Heart left ventricle (tissue), 16 donors: ENCODE measurements around the gene PRIMA1. TPM values are rescaled to one million over a fixed set of nuclear protein-coding genes. Genes with fewer than 3 reads are reported as not detected.

Experiments used
- ATAC-seq, 4 donors: fragments of 200-7000 bp; cut with Tn5 transposase; one replicate each; pipeline ENCODE4 v1.9.1; 2020 to 2022; ENCODE audit warnings: moderate library complexity in 4 of 4, mild to moderate bottlenecking in 3 of 4, moderate number of reproducible peaks in 1 of 4
- DNase-seq, 5 donors: peaks; one replicate each; pipeline ENCODE4 v3.0.0-alpha.2; 2020
- H3K27ac ChIP-seq, 12 donors: fragments of 200-600 bp; sonication (generic) in 4 of 12; one replicate each; pipeline versions ENCODE4 v1.5.0 to v1.8.0; 2016 to 2022; ENCODE audit warnings: mild to moderate bottlenecking in 2 of 12
- H3K27me3 ChIP-seq, 9 donors: fragments of 200-600 bp; sonication (generic) in 2 of 9; one replicate each; pipeline versions ENCODE4 v1.5.1 to v1.8.0; 2016 to 2022; ENCODE audit warnings: mild to moderate bottlenecking in 3 of 9
- H3K36me3 ChIP-seq, 9 donors: fragments of 200-600 bp; sonication (generic) in 2 of 9; one replicate each; pipeline versions ENCODE4 v1.5.0 to v1.8.0; 2018 to 2022; ENCODE audit warnings: mild to moderate bottlenecking in 2 of 9
- H3K4me1 ChIP-seq, 12 donors: fragments of 200-600 bp; sonication (generic) in 4 of 12; one replicate each; pipeline versions ENCODE4 v1.5.0 to v1.8.0; 2016 to 2022; ENCODE audit warnings: mild to moderate bottlenecking in 3 of 12
- H3K4me3 ChIP-seq, 12 donors: fragments of 200-600 bp; sonication (generic) in 4 of 12; one replicate each; pipeline versions ENCODE4 v1.5.0 to v1.8.0; 2017 to 2022; ENCODE audit warnings: mild to moderate bottlenecking in 9 of 12, moderate library complexity in 4 of 12
- H3K9me3 ChIP-seq, 12 donors: fragments of 200-600 bp; sonication (generic) in 4 of 12; one replicate each; pipeline versions ENCODE4 v1.5.0 to v1.8.0; 2016 to 2022; ENCODE audit warnings: mild to moderate bottlenecking in 1 of 12
- POLR2A ChIP-seq, 2 donors: fragments of 450-650 bp; IDR thresholded peaks; one replicate each; pipeline ENCODE4 v1.6.1; 2017; ENCODE audit warnings: antibody characterized with exemption in 2 of 2, mild to moderate bottlenecking in 2 of 2, moderate library complexity in 2 of 2
- WGBS, 4 donors: extraction: QIAGEN DNeasy Blood & Tissue Kit in 2 of 4; methylation state at CpG; one replicate each; pipeline versions ENCODE4 v1.1.5 to v1.1.7; 2013 to 2018; 5-methylcytosine and 5-hydroxymethylcytosine counted together
- intact Hi-C, 10 donors: fragments of 100-400 bp; cut with DNase I; formaldehyde crosslinking; loops; one replicate each; pipeline versions ENCODE4 v1.11.1 to v1.14.2; 2022
- polyA plus RNA-seq, 2 donors: library from polyadenylated mRNA; stranded (reverse); fragments of 200-250 nt; gene quantifications; one replicate each; pipeline ENCODE4 v1.2.3, GENCODE V29; 2013
- total RNA-seq, 9 donors: library from RNA; depleted of rRNA in 2 of 9; stranded (reverse); fragments of >200 nt in 2 of 9; fragmentation: NEBNext Ultra II Directional in 3 of 9; extraction: Animal tissue kit (Norgen Biotek cat#: 25700) in 3 of 9; gene quantifications; one replicate each; pipeline versions ENCODE4 v1.1.0 to v1.2.4, GENCODE V29; 2016 to 2023
- TF ChIP-seq, protein P1 (sequence below), 12 donors: fragments of 200-600 bp; sonication (generic) in 4 of 12; IDR thresholded peaks; one replicate each; pipeline versions ENCODE4 v1.5.0 to v1.8.0; 2018 to 2022; ENCODE audit warnings: antibody characterized with exemption in 12 of 12, mild to moderate bottlenecking in 5 of 12
- donor health status: ischemic (EF 13 %, LVEDD 7.1; RV severe dilation, severe dysfunction).
- donor health status: healthy with polysubstance abuse.
- donor health status: DM: no; HTN: yes; CAD: no.
- donor health status: DM: no; HTN: no; CAD: no.
- donor health status: ischemic (EF 25% LVEDD 6.9; RV normal size, moderate dysfunction).
- donor health status: ischemic (EF 25% LVEDD 5.7; RV mildly dilated, moderate dysfunction).
- donor health status: healthy.
- donor health status: DM: yes; HTN: yes; CAD: no.
- donor health status: ischemic (EF 35%, LVEDD 5.7; RV mildly dilated, moderate dysfunction).
- donor health status: nonischemic (EF 11% LVEDD 7.7; RV severe dilation, severe dysfunction).
- donor health status: DM: yes; HTN: yes; CAD: no.
- donor health status: PGD.
- donor health status: ischemic (EF 29% LVEDD 5.4; RV normal size, mild dysfunction).
- donor health status: nonischemic (EF 23%, LVEDD 6.1; RV moderate dilation, normal function).

The PRIMA1 gene
- total and polyA plus RNA-seq, 11 donors: 1.4 to 27.5 (median 5.0) TPM

- Histone ChIP-seq H3K27ac (no peak overlapping the region), H3K4me1 (peaks cover 0 to 22% (median 8%) of the 10 kb centered on the region in 12 donors), H3K27me3 (no peaks in the 10 kb centered on the region), H3K4me3 (no peak overlapping the region), H3K9me3 (no peaks in the 10 kb centered on the region), H3K36me3 (no peaks in the 10 kb centered on the region)
- ATAC-seq: no peak
- TF ChIP-seq, protein P1, sequence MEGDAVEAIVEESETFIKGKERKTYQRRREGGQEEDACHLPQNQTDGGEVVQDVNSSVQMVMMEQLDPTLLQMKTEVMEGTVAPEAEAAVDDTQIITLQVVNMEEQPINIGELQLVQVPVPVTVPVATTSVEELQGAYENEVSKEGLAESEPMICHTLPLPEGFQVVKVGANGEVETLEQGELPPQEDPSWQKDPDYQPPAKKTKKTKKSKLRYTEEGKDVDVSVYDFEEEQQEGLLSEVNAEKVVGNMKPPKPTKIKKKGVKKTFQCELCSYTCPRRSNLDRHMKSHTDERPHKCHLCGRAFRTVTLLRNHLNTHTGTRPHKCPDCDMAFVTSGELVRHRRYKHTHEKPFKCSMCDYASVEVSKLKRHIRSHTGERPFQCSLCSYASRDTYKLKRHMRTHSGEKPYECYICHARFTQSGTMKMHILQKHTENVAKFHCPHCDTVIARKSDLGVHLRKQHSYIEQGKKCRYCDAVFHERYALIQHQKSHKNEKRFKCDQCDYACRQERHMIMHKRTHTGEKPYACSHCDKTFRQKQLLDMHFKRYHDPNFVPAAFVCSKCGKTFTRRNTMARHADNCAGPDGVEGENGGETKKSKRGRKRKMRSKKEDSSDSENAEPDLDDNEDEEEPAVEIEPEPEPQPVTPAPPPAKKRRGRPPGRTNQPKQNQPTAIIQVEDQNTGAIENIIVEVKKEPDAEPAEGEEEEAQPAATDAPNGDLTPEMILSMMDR (IDR thresholded peaks at IDR 0.05): no peak
- TF ChIP-seq POLR2A (IDR thresholded peaks at IDR 0.05): no peak
- WGBS, 4 donors: 41 to 67% (median 57%) methylated on average over 3 of the region's 3 CpGs
- intact Hi-C loops: no loop called here
- DNase-seq: no peak
These were observed 22.3 kb downstream of the PRIMA1 start for GRCh38 chr14:93765970-93766369.

- Histone ChIP-seq H3K27me3 (no peaks in the 10 kb centered on the region), H3K27ac (peak overlapping the region in 2 of 12 donors; percentile 45 to 53), H3K36me3 (no peaks in the 10 kb centered on the region), H3K9me3 (no peaks in the 10 kb centered on the region), H3K4me3 (no peak overlapping the region), H3K4me1 (peaks cover 0 to 26% (median 8%) of the 10 kb centered on the region in 12 donors)
- WGBS, 4 donors: 66 to 81% (median 74%) methylated on average over 4 of the region's 4 CpGs
- ATAC-seq (peak in 2 of 4 donors; percentile 5 to 17), DNase-seq (no peak)
- intact Hi-C loops: no loop called here
- TF ChIP-seq POLR2A (IDR thresholded peaks at IDR 0.05): no peak
- TF ChIP-seq, protein P1 (IDR thresholded peaks at IDR 0.05): no peak
These were observed 23.1 kb downstream of the PRIMA1 start for GRCh38 chr14:93765155-93765554.

DNA sequence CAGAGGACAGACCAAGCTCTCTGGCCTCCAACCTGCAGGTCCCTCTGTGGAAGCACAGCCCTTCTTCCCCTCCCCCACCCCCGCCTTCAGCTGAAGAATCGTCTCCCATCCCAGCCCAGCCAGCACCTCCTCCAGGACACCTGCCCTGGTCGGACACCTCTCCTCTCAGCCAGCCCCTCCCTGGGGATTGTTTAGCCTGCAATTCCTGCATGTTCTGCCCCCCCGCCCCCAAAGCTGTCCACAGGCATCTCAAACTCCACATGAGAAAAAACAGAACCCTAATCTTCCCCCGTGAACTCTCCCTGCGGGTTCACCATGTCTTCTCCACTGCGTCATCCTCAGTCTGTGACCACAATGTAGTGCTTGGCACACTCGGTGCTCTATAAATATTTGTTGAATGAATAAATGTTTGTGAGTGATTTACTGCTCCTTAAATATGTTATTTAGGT is 24.1 kb downstream of the PRIMA1 start:
- H3K9me3 ChIP-seq: no peaks in the 10 kb centered on the region
- intact Hi-C loops: no loop called here
- H3K4me1 ChIP-seq: peaks cover 0 to 32% (median 10%) of the 10 kb centered on the region in 12 donors
- 10 to 19% (median 19%) methylated on average over 6 to 8 of the region's 8 CpGs for WGBS, 4 donors
- ATAC-seq (peak; percentile 75 to 86 (median 82)), DNase-seq (peak in 4 of 5 donors; percentile 43 to 85 (median 62))
- no peaks in the 10 kb centered on the region for H3K27me3 ChIP-seq
- H3K4me3 ChIP-seq: no peak overlapping the region
- TF ChIP-seq POLR2A (IDR thresholded peaks at IDR 0.05): no peak
- TF ChIP-seq, protein P1 (IDR thresholded peaks at IDR 0.05): no peak
- H3K36me3 ChIP-seq: no peaks in the 10 kb centered on the region
- H3K27ac ChIP-seq: peak overlapping the region in 4 of 12 donors; percentile 14 to 71 (median 44)

- TF ChIP-seq, protein P1 (IDR thresholded peaks at IDR 0.05): no peak
- no peak for TF ChIP-seq POLR2A (IDR thresholded peaks at IDR 0.05)
- DNase-seq: peak; percentile 28 to 92 (median 74)
- no peak overlapping the region for H3K4me3 ChIP-seq
- peak overlapping the region in 9 of 12 donors; percentile 19 to 80 (median 65) for H3K27ac ChIP-seq
- no peaks in the 10 kb centered on the region for H3K9me3 ChIP-seq
- H3K4me1 ChIP-seq: peaks cover 0 to 32% (median 8%) of the 10 kb centered on the region in 12 donors
- H3K36me3 ChIP-seq: no peaks in the 10 kb centered on the region
- no peaks in the 10 kb centered on the region for H3K27me3 ChIP-seq
- intact Hi-C loops: no loop called here
- peak; percentile 73 to 84 (median 80) for ATAC-seq
- WGBS, 4 donors: 18 to 24% (median 23%) methylated on average over 10 to 15 of the region's 15 CpGs
These were observed 28.5 kb downstream of the PRIMA1 start for GRCh38 chr14:93759719-93760307.
